CD1c-positive myeloid dendritic cell (primary cell): ENCODE data around the gene ATP6V0C.

Source experiments
- DNase-seq: peaks from one replicate; pipeline ENCODE4 v3.0.0-alpha.2; 2016; ENCODE audit errors: extremely low spot score

ATP6V0C gene

GRCh38 chr16:2508722-2509400 lies 4.9 kb upstream of the ATP6V0C start:
- no peak for DNase-seq

GRCh38 chr16:2511128-2511800 lies 2.5 kb upstream of the ATP6V0C start:
- DNase-seq = peak; percentile 59

- no peak for DNase-seq
Measured at GRCh38 chr16:2511996-2512734, 1.6 kb upstream of the ATP6V0C start.

- no peak for DNase-seq
Measured at GRCh38 chr16:2512735-2513404, 882 bp upstream of the ATP6V0C start.

GRCh38 chr16:2514333-2515179 lies 804 bp downstream of the ATP6V0C start:
- peak; percentile 51 for DNase-seq

GRCh38 chr16:2515180-2515851 lies 1.6 kb downstream of the ATP6V0C start:
- DNase-seq = peak; percentile 51

GRCh38 chr16:2516391-2517240 lies 2.9 kb downstream of the ATP6V0C start:
- peak; percentile 76 for DNase-seq

GRCh38 chr16:2517954-2518605 lies 4.3 kb downstream of the ATP6V0C start:
- DNase-seq = peak; percentile 40

- DNase-seq = no peak
Measured at GRCh38 chr16:2518823-2519710, 5.3 kb downstream of the ATP6V0C start.

- DNase-seq = no peak
Measured at GRCh38 chr16:2519711-2520080, 5.9 kb downstream of the ATP6V0C start.

GRCh38 chr16:2520097-2520783 lies 6.5 kb downstream of the ATP6V0C start, which contains the start of gene AMDHD2:
AMDHD2 (plus strand) TSS chr16:2520371; CDS start chr16:2520459, 88 bp downstream.
- DNase-seq = peak; percentile 98

GRCh38 chr16:2520784-2521531 lies 7.2 kb downstream of the ATP6V0C start:
- peak; percentile 73 for DNase-seq

- no peak for DNase-seq
Measured at GRCh38 chr16:2523801-2524231, 10.1 kb downstream of the ATP6V0C start.

- no peak for DNase-seq
Measured at GRCh38 chr16:2524339-2524938, 10.7 kb downstream of the ATP6V0C start.

- DNase-seq = no peak
Measured at GRCh38 chr16:2526135-2526534, 12.4 kb downstream of the ATP6V0C start.

- no peak for DNase-seq
Measured at GRCh38 chr16:2527071-2527783, 13.5 kb downstream of the ATP6V0C start.
